Measurements from ENCODE around the gene MAPKAPK2. TPM values are rescaled to one million over a fixed set of nuclear protein-coding genes. Genes with fewer than 3 reads are reported as not detected.

The MAPKAPK2 gene
- total RNA-seq, 1 experiment from 2014 or later: 51.1 TPM

DNA sequence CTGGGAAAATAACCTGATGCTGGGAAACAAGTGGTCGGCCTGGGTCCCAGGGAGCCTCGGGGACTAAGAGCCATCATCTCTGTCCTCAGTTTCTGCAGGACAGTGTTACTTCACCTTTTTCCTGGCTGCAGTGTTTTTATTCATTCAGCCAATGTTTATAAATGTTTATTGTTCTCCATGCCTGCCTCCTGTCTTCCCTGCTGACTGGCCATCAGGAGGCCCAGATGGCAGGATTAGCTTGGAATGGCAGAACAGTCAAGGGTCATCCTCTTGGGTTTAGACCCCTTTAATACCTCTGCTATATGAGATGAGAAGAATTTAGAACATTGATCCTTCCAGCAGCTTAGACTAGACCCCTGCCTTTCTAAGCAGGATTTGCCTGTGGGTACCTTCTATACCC is 13.3 kb downstream of the MAPKAPK2 start:
- H3K4me3 ChIP-seq (replicated peaks in 1 of 2; ENCODE audit: low read depth in 1 of 2, low read length in 2 of 2): no peak overlapping the region
- H3K27ac ChIP-seq (ENCODE audit: low read depth, low read length): no peak overlapping the region
- ChIA-PET CTCF (no interaction called here), RAD21 (ENCODE audit: low non-redundant PET in 1 of 2, low total read pairs in 2 of 2, uncharacterized antibody in 2 of 2, unreplicated experiment in 2 of 2) (no interaction called here), POLR2A (no interaction called here)
- peaks cover 87% of the 10 kb centered on the region for H3K79me2 ChIP-seq (ENCODE audit: insufficient read depth, low read length)
- no peak overlapping the region for H3K9ac ChIP-seq (ENCODE audit: low read length)
- H3K9me3 ChIP-seq (ENCODE audit: control insufficient read depth in 1 of 2, insufficient read depth in 1 of 2, low read depth in 1 of 2, low read length in 2 of 2): no peaks in the 10 kb centered on the region
- no peak overlapping the region for H2AFZ ChIP-seq (ENCODE audit: low read depth, low read length, poor library complexity, severe bottlenecking)
- no peak overlapping the region for H3K4me2 ChIP-seq (ENCODE audit: low read length)
- BruUV-seq (replicated peaks): no TSS peak
- ATAC-seq: no peak
- no peaks in the 10 kb centered on the region for H4K20me1 ChIP-seq (ENCODE audit: insufficient read depth)
- H3K36me3 ChIP-seq (ENCODE audit: control insufficient read depth in 1 of 2, insufficient read depth in 2 of 2, low read length in 2 of 2): no peaks in the 10 kb centered on the region
- no peaks in the 10 kb centered on the region for H3K9me2 ChIP-seq (ENCODE audit: insufficient read depth)
- peaks cover 2 to 18% of the 10 kb centered on the region in 2 experiments; a peak in 2 of 4 replicates for H3K4me1 ChIP-seq (ENCODE audit: control insufficient read depth in 1 of 2, insufficient read depth in 2 of 2, low read length in 2 of 2)
- H3K27me3 ChIP-seq (ENCODE audit: insufficient read depth, low read length): no peaks in the 10 kb centered on the region
- no peak for DNase-seq (ENCODE audit: low read depth, low spot score)
- intact Hi-C loops (cut with micrococcal nuclease): no loop called here
- TF ChIP-seq JUND (IDR thresholded peaks at IDR 0.05): no peak
- no peak for TF ChIP-seq ZBTB33 (IDR thresholded peaks at IDR 0.05; ENCODE audit: extremely low read depth, insufficient replicate concordance, low read length)
- no peak for TF ChIP-seq ZFX (IDR thresholded peaks at IDR 0.05)
- TF ChIP-seq POLR2A (IDR thresholded peaks at IDR 0.05; ENCODE audit: borderline replicate concordance, extremely low read depth, insufficient read depth, insufficient read length): no peak
- no peak for TF ChIP-seq SRF (IDR thresholded peaks at IDR 0.05; ENCODE audit: low read depth)
- TF ChIP-seq FOSL1 (IDR thresholded peaks at IDR 0.05; ENCODE audit: low read depth): no peak
- no peak for TF ChIP-seq YY1 (IDR thresholded peaks at IDR 0.05; ENCODE audit: extremely low read depth, insufficient replicate concordance, low read depth, low read length)

DNA sequence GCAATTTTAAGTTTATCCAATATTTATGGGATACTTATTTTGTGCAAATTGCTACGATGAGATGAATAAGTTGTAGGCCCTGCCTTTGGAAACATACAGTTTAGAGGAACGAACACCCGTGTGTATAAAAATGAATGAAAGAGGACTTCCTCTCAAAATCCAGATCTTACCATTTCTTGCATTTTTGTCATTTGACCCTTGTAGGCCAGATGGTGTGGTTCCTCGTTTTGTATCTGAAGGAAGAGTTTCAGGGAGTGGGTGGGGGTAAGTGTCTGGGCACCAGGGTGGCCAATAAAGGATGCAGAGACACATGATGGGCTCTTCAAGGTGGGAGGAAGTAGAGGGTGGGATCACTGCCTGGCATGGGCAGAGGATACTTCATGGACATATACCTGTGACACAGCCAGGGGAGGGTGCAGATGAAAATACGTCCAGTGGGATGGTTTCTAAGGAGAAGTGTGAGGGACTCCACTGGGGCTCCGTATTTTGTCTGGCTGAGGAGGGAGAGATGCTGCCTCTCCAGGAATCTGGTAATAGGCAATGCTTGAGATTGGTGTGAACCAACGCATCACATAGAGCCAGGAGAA is 14.4 kb downstream of the MAPKAPK2 start:
- intact Hi-C loops (cut with micrococcal nuclease): no loop called here
- Histone ChIP-seq H3K4me2 (ENCODE audit: low read length) (no peak overlapping the region), H3K4me1 (ENCODE audit: control insufficient read depth in 1 of 2, insufficient read depth in 2 of 2, low read length in 2 of 2) (peaks cover 2 to 7% of the 10 kb centered on the region in 2 experiments; a peak in 2 of 4 replicates), H3K4me3 (replicated peaks in 1 of 2; ENCODE audit: low read depth in 1 of 2, low read length in 2 of 2) (no peak overlapping the region), H3K9ac (ENCODE audit: low read length) (no peak overlapping the region), H3K9me2 (ENCODE audit: insufficient read depth) (no peaks in the 10 kb centered on the region), H3K27ac (ENCODE audit: low read depth, low read length) (no peak overlapping the region), H3K9me3 (ENCODE audit: control insufficient read depth in 1 of 2, insufficient read depth in 1 of 2, low read depth in 1 of 2, low read length in 2 of 2) (no peaks in the 10 kb centered on the region), H3K27me3 (ENCODE audit: insufficient read depth, low read length) (no peaks in the 10 kb centered on the region), H2AFZ (ENCODE audit: low read depth, low read length, poor library complexity, severe bottlenecking) (no peak overlapping the region), H3K79me2 (ENCODE audit: insufficient read depth, low read length) (peaks cover 86% of the 10 kb centered on the region), H3K36me3 (ENCODE audit: control insufficient read depth in 1 of 2, insufficient read depth in 2 of 2, low read length in 2 of 2) (no peaks in the 10 kb centered on the region), H4K20me1 (ENCODE audit: insufficient read depth) (no peaks in the 10 kb centered on the region)
- POLR2A ChIA-PET: no interaction called here
- ATAC-seq: no peak
- RAD21 ChIA-PET (ENCODE audit: low non-redundant PET in 1 of 2, low total read pairs in 2 of 2, uncharacterized antibody in 2 of 2, unreplicated experiment in 2 of 2): no interaction called here
- BruUV-seq (replicated peaks): no TSS peak
- DNase-seq (ENCODE audit: low read depth, low spot score): no peak
- CTCF ChIA-PET: no interaction called here
- TF ChIP-seq FOSL1 (IDR thresholded peaks at IDR 0.05; ENCODE audit: low read depth) (no peak), JUND (IDR thresholded peaks at IDR 0.05) (no peak), EZH2phosphoT487 (IDR thresholded peaks at IDR 0.05; ENCODE audit: borderline replicate concordance) (no peak), ELF1 (IDR thresholded peaks at IDR 0.05; ENCODE audit: borderline replicate concordance, low read depth) (no peak), RAD21 (IDR thresholded peaks at IDR 0.05; ENCODE audit: low read depth) (no peak), EGR1 (IDR thresholded peaks at IDR 0.05; ENCODE audit: low read depth) (no peak), YY1 (IDR thresholded peaks at IDR 0.05; ENCODE audit: extremely low read depth, insufficient replicate concordance, low read depth, low read length) (no peak), SP1 (IDR thresholded peaks at IDR 0.05; ENCODE audit: low read depth) (no peak), SRF (IDR thresholded peaks at IDR 0.05; ENCODE audit: low read depth) (no peak), SIN3A (IDR thresholded peaks at IDR 0.05; ENCODE audit: low read depth) (no peak), MAX (IDR thresholded peaks at IDR 0.05) (no peak), ZFX (IDR thresholded peaks at IDR 0.05) (no peak)
- TF ChIP-seq, protein P1, sequence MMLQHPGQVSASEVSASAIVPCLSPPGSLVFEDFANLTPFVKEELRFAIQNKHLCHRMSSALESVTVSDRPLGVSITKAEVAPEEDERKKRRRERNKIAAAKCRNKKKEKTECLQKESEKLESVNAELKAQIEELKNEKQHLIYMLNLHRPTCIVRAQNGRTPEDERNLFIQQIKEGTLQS (IDR thresholded peaks at IDR 0.05): no peak
- TF ChIP-seq, protein P2, sequence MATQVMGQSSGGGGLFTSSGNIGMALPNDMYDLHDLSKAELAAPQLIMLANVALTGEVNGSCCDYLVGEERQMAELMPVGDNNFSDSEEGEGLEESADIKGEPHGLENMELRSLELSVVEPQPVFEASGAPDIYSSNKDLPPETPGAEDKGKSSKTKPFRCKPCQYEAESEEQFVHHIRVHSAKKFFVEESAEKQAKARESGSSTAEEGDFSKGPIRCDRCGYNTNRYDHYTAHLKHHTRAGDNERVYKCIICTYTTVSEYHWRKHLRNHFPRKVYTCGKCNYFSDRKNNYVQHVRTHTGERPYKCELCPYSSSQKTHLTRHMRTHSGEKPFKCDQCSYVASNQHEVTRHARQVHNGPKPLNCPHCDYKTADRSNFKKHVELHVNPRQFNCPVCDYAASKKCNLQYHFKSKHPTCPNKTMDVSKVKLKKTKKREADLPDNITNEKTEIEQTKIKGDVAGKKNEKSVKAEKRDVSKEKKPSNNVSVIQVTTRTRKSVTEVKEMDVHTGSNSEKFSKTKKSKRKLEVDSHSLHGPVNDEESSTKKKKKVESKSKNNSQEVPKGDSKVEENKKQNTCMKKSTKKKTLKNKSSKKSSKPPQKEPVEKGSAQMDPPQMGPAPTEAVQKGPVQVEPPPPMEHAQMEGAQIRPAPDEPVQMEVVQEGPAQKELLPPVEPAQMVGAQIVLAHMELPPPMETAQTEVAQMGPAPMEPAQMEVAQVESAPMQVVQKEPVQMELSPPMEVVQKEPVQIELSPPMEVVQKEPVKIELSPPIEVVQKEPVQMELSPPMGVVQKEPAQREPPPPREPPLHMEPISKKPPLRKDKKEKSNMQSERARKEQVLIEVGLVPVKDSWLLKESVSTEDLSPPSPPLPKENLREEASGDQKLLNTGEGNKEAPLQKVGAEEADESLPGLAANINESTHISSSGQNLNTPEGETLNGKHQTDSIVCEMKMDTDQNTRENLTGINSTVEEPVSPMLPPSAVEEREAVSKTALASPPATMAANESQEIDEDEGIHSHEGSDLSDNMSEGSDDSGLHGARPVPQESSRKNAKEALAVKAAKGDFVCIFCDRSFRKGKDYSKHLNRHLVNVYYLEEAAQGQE (IDR thresholded peaks at IDR 0.05; ENCODE audit: low read depth): no peak
